Activated naive CD4-positive, alpha-beta T cell treated with anti-CD3 and anti-CD28 coated beads, Interleukin-2, amount 10 ng/mL, durations not matched to agents 7 days and 5 days (primary cell): ENCODE measurements around the gene SPAG5.

Source experiments
- CTCF ChIA-PET: fragments of 350-600 bp; sonication (Branson Sonifier 250); formaldehyde crosslinking; loops from one replicate; lab custom pipeline; 2021; ENCODE audit warnings: antibody characterized with exemption; lab: Charles Lee
- DNase-seq: peaks from one replicate; pipeline ENCODE4 v3.0.0-alpha.2; 2020
- H3K27ac Mint-ChIP-seq: one replicate; pipeline ENCODE4 v1.8.0; 2021; ENCODE audit warnings: mild to moderate bottlenecking, moderate library complexity, mixed read lengths
- H3K27me3 Mint-ChIP-seq: one replicate; pipeline ENCODE4 v1.8.0; 2021; ENCODE audit warnings: mild to moderate bottlenecking, mixed read lengths
- H3K36me3 Mint-ChIP-seq: one replicate; pipeline ENCODE4 v1.8.0; 2021; ENCODE audit warnings: mixed read lengths
- H3K4me1 Mint-ChIP-seq: one replicate; pipeline ENCODE4 v1.8.0; 2021; ENCODE audit warnings: mixed read lengths
- H3K4me3 Mint-ChIP-seq: one replicate; pipeline ENCODE4 v1.8.0; 2021; ENCODE audit warnings: mild to moderate bottlenecking, moderate library complexity, mixed read lengths
- H3K9me3 Mint-ChIP-seq: one replicate; pipeline ENCODE4 v1.8.0; 2021; ENCODE audit warnings: mixed read lengths

The SPAG5 gene

GRCh38 chr17:28574526-28574925 lies 24.3 kb downstream of the SPAG5 start:
- Mint-ChIP-seq H3K36me3 (peaks cover 53% of the 10 kb centered on the region), H3K27ac (no peak overlapping the region), H3K4me3 (peak overlapping the region; percentile 31), H3K27me3 (no peaks in the 10 kb centered on the region), H3K4me1 (peaks cover 59% of the 10 kb centered on the region), H3K9me3 (no peaks in the 10 kb centered on the region)
- peak; percentile 48 for DNase-seq
- CTCF ChIA-PET: interaction anchor here (1.9 to 4.0 kb wide), 3 partner anchors 17 to 39 kb away, joined by 5 to 24 read pairs (median 5); no protein-coding TSS in a partner anchor

DNA sequence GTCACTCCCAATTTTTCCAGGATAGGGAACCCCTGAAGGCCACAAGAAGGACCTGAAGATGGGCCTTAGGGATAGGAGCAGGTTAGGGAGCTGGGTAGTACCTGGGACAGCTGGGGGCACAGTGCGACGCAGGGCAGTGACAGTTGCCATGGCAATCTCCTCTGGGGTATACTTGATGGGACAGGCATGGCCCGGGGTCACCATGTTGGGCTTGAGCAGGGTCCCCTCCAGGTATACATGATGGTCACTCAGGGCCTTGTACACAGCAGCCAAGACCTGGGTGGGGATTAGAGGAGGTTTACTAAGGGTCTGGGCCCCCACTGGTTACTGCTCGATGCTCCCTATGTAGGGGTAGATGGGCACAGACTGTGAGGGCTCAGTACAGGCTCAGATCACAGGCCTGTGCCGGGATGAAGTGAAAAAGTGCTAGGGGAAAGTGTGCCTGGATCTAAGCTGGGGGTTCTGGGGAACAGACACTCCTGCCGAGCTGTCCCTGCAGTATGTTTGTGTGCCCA lies 24.8 kb downstream of the SPAG5 start:
- no peaks in the 10 kb centered on the region for H3K9me3 Mint-ChIP-seq
- H3K4me1 Mint-ChIP-seq: peaks cover 63% of the 10 kb centered on the region
- CTCF ChIA-PET: interaction anchor here (1.9 to 4.0 kb wide), 2 partner anchors 16 to 25 kb away, joined by 5 to 24 read pairs; no protein-coding TSS in a partner anchor
- H3K36me3 Mint-ChIP-seq: peaks cover 50% of the 10 kb centered on the region
- no peaks in the 10 kb centered on the region for H3K27me3 Mint-ChIP-seq
- DNase-seq: no peak
- H3K4me3 Mint-ChIP-seq: no peak overlapping the region
- no peak overlapping the region for H3K27ac Mint-ChIP-seq

- no peak overlapping the region for H3K4me3 Mint-ChIP-seq
- CTCF ChIA-PET: interaction anchor here (0.8 to 1.9 kb wide), 2 partner anchors 15 to 25 kb away, joined by 3 to 5 read pairs; no protein-coding TSS in a partner anchor
- peaks cover 50% of the 10 kb centered on the region for H3K36me3 Mint-ChIP-seq
- no peaks in the 10 kb centered on the region for H3K27me3 Mint-ChIP-seq
- H3K4me1 Mint-ChIP-seq: peaks cover 66% of the 10 kb centered on the region
- H3K9me3 Mint-ChIP-seq: no peaks in the 10 kb centered on the region
- no peak overlapping the region for H3K27ac Mint-ChIP-seq
- no peak for DNase-seq
Measured at GRCh38 chr17:28573521-28573920, 25.3 kb downstream of the SPAG5 start.

GRCh38 chr17:28573040-28573380 lies 25.8 kb downstream of the SPAG5 start:
- peaks cover 70% of the 10 kb centered on the region for H3K4me1 Mint-ChIP-seq
- H3K36me3 Mint-ChIP-seq: peaks cover 52% of the 10 kb centered on the region
- H3K9me3 Mint-ChIP-seq: no peaks in the 10 kb centered on the region
- H3K4me3 Mint-ChIP-seq: peak overlapping the region; percentile 97
- no peak for DNase-seq
- H3K27me3 Mint-ChIP-seq: no peaks in the 10 kb centered on the region
- CTCF ChIA-PET: interaction anchor here (0.8 kb wide), 2 partner anchors 25 to 26 kb away, joined by 3 read pairs; no protein-coding TSS in a partner anchor
- no peak overlapping the region for H3K27ac Mint-ChIP-seq

DNA sequence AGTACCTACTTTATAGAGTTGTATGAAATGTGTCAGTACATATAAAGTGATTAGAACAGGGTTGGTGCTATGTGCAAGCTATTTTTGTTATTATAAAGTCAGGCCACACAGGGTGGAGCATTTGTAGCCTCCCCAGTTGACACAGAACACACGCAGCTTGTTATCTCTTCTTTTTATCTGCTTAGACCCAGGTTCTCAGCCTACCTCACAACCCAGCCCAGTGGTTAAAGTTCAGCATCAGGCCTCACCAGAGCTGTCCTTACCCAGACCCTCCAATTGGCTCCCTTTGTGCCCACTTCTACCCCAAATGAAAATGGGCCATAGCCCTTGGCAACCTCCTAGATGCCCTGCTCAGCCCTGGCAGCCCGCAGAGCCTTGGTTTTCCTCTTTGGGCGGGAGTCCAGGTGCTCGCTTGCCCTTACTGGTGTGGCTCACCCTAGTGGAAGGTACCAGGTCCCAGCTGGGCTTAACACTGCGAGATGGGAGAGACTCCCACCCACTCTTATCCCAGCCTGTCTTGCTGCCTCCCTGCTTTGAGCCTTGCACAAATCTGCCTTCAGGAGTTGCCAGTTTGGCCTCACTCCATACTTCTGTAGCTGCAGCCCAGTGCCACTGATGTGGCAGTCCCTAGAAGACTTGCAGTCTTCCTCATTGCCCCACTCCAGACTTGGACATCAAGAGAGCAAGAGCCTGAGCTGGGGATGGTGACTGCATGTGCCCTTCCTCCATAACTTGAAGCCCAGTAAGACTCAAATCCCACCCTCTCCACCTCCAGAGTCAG lies 26.4 kb downstream of the SPAG5 start:
- Mint-ChIP-seq H3K36me3 (peaks cover 51% of the 10 kb centered on the region), H3K4me3 (peak overlapping the region; percentile 97), H3K27ac (peak overlapping the region; percentile 95), H3K9me3 (no peaks in the 10 kb centered on the region), H3K27me3 (no peaks in the 10 kb centered on the region), H3K4me1 (peaks cover 75% of the 10 kb centered on the region)
- DNase-seq: no peak
- CTCF ChIA-PET: interaction anchor here (0.8 to 2.9 kb wide), 3 partner anchors 24 to 78 kb away, joined by 3 to 23 read pairs (median 4); no protein-coding TSS in a partner anchor

- Mint-ChIP-seq H3K27ac (peak within 1 kb of the TSS; percentile 95), H3K36me3 (peaks cover 49% of the 10 kb centered on the region), H3K4me3 (peak within 1 kb of the TSS; percentile 97), H3K27me3 (no peaks in the 10 kb centered on the region), H3K9me3 (no peaks in the 10 kb centered on the region), H3K4me1 (peaks cover 74% of the 10 kb centered on the region)
- DNase-seq: peak; percentile 97
- CTCF ChIA-PET: interaction anchor here (0.7 to 2.9 kb wide), 5 partner anchors 9 to 77 kb away, joined by 3 to 23 read pairs (median 3); partner anchors contain the start of gene BLTP2
Measured at GRCh38 chr17:28571361-28572122, 27.3 kb downstream of the SPAG5 start, which contains the start of gene PIGS. Gene PIGS, minus strand, starts transcription at chr17:28571524. Its CDS starts 28 bp downstream, at chr17:28571496.

DNA sequence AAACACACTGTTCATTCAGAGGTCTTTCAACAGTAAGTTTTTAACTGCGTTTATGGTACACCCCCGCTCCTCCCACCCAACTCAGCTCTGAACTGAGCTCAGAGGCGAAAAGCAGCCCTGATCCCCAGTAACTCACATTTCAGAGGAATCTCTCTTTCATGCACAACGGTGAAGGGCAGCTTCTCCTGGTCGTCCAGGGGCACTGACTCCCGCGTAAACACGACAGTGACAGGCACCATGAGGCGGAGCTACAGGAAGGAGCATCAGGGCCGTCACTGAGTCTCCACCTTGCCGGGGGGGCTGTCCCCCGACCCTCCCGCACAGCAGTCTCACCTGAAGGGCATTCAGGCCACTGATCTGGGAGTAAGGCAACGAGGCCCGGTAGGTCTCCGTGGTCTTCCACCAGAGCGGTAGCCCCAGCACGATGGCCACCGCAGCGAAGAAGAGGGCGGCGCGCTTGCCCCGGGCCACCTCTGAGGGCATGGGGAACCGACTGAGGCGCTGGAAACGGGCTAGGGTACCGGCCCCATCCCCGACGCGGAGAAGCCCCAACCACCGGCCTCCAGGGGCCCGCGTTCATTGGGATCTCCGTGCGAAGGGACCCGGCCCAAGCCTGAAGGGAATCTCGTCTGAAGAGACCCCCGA lies 28.0 kb downstream of the SPAG5 start:
- H3K4me3 Mint-ChIP-seq: peak overlapping the region; percentile 97
- H3K9me3 Mint-ChIP-seq: no peaks in the 10 kb centered on the region
- peak; percentile 72 for DNase-seq
- peaks cover 48% of the 10 kb centered on the region for H3K36me3 Mint-ChIP-seq
- H3K27ac Mint-ChIP-seq: peak overlapping the region; percentile 95
- peaks cover 68% of the 10 kb centered on the region for H3K4me1 Mint-ChIP-seq
- CTCF ChIA-PET: interaction anchor here (0.7 to 2.9 kb wide), 5 partner anchors 9 to 74 kb away, joined by 3 to 23 read pairs (median 3); partner anchors contain the start of gene BLTP2
- no peaks in the 10 kb centered on the region for H3K27me3 Mint-ChIP-seq

DNA sequence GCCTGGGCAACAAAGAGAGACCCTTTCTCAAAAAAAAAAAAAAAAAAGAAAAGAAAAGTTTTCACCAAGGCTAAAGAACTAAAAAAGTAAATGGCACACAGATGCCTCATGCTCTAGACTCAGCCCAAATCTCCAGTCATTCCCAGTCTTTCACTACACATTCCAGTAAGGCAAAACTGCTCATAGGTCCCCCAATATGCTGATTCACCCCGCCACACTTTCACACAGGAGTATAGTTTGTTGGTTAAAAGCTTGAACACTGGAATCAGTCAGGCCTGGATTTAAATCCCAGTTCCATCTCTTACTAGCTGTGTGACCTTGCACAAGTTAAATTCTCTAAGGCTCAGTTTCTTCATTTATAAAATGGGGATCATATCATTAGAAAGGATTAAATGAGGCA lies 29.4 kb downstream of the SPAG5 start:
- H3K4me1 Mint-ChIP-seq: peaks cover 62% of the 10 kb centered on the region
- peak overlapping the region; percentile 67 for H3K27ac Mint-ChIP-seq
- H3K27me3 Mint-ChIP-seq: no peaks in the 10 kb centered on the region

GRCh38 chr17:28567604-28568003 lies 31.2 kb downstream of the SPAG5 start:
- Mint-ChIP-seq H3K36me3 (peaks cover 40% of the 10 kb centered on the region), H3K27ac (no peak overlapping the region), H3K9me3 (no peaks in the 10 kb centered on the region), H3K4me1 (peaks cover 51% of the 10 kb centered on the region), H3K4me3 (no peak overlapping the region), H3K27me3 (no peaks in the 10 kb centered on the region)
- DNase-seq: no peak
- CTCF ChIA-PET: interaction anchor here (0.8 kb wide), 1 partner anchor 18 kb away, joined by 3 read pairs; no protein-coding TSS in a partner anchor

More for the DNA sequence above, 29.4 kb downstream of the SPAG5 start:
- Mint-ChIP-seq H3K9me3 (no peaks in the 10 kb centered on the region), H3K36me3 (peaks cover 47% of the 10 kb centered on the region), H3K4me3 (peak overlapping the region; percentile 97)
- DNase-seq: no peak
- CTCF ChIA-PET: interaction anchor here (2.9 kb wide), 1 partner anchor 21 kb away, joined by 23 read pairs; no protein-coding TSS in a partner anchor

- CTCF ChIA-PET: no interaction called here
- Mint-ChIP-seq H3K27ac (no peak overlapping the region), H3K4me1 (peaks cover 18% of the 10 kb centered on the region), H3K27me3 (no peaks in the 10 kb centered on the region), H3K9me3 (no peaks in the 10 kb centered on the region), H3K36me3 (peaks cover 46% of the 10 kb centered on the region), H3K4me3 (no peak overlapping the region)
- no peak for DNase-seq
Measured at GRCh38 chr17:28563475-28563874, 35.4 kb downstream of the SPAG5 start.

- Mint-ChIP-seq H3K4me1 (peaks cover 27% of the 10 kb centered on the region), H3K9me3 (no peaks in the 10 kb centered on the region), H3K4me3 (no peak overlapping the region), H3K27ac (peak overlapping the region; percentile 34), H3K36me3 (peaks cover 61% of the 10 kb centered on the region), H3K27me3 (no peaks in the 10 kb centered on the region)
- no peak for DNase-seq
- CTCF ChIA-PET: no interaction called here
Measured at GRCh38 chr17:28555022-28555421, 43.8 kb downstream of the SPAG5 start.

DNA sequence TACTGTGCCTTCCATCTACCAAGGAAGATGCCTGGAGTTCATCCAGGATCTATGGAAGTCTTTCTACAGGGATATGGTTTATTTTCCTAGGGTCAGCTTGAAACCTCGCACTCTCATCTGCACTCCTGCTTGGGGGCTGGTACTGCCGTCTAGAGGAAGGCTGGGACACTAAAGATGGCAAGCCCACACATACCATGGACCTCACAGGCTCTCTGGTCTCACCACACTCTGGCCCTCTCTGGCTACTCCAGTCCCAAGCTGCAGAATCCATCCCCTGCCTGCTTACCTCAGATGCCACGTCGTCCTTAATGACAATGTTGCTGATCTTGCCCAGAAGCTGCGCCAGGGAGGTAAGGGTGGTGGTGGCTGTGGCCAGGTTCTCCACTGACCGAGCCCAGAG lies 44.3 kb downstream of the SPAG5 start:
- no peak for DNase-seq
- H3K27ac Mint-ChIP-seq: peak overlapping the region; percentile 34

DNA sequence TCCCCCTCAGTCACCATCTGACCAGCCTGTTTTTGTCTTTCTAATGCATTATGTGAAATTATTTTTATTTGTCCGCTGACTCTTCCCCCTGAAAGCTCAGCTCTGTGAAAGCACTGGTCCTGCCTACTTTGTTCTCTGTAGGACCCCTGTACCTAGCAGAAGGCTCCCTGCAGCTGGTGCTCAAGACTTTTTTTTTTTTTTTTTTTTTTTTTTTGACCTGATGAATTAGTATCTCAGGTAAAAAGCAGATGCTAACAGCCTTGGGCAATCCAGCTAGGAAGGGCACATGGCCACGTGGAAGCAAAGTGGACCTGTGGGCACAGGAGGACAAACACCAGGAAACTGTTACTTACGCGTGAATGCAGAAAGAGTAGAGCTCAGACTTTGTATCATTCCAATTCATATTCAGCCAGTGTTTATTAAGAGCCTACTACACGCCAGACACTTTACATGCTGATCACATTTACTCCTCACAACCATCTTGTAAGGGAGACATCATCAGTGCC lies 45.8 kb downstream of the SPAG5 start:
- no peaks in the 10 kb centered on the region for H3K9me3 Mint-ChIP-seq
- H3K4me3 Mint-ChIP-seq: peak overlapping the region; percentile 95
- no peaks in the 10 kb centered on the region for H3K27me3 Mint-ChIP-seq
- peaks cover 46% of the 10 kb centered on the region for H3K4me1 Mint-ChIP-seq
- peak overlapping the region; percentile 29 for H3K27ac Mint-ChIP-seq
- no peak for DNase-seq
- H3K36me3 Mint-ChIP-seq: peaks cover 48% of the 10 kb centered on the region
- CTCF ChIA-PET: no interaction called here

More for the DNA sequence above, 44.3 kb downstream of the SPAG5 start:
- no peaks in the 10 kb centered on the region for H3K9me3 Mint-ChIP-seq
- H3K27me3 Mint-ChIP-seq: no peaks in the 10 kb centered on the region
- H3K36me3 Mint-ChIP-seq: peaks cover 56% of the 10 kb centered on the region
- peaks cover 31% of the 10 kb centered on the region for H3K4me1 Mint-ChIP-seq
- H3K4me3 Mint-ChIP-seq: no peak overlapping the region
- CTCF ChIA-PET: no interaction called here
